PFSK-1 (cell line): ENCODE measurements around the gene ZAP70.

Experiments used
- POLR2AphosphoS5 ChIP-seq: IDR thresholded peaks from 2 replicates; pipeline ENCODE4 v1.6.1; 2012; ENCODE audit warnings: low read depth, mild to moderate bottlenecking, control low read depth, low read length, moderate library complexity
- SIN3A ChIP-seq: IDR thresholded peaks from 2 replicates; pipeline ENCODE4 v1.6.1; 2012; ENCODE audit warnings: mild to moderate bottlenecking, low read length, moderate library complexity, borderline replicate concordance; ENCODE audit not compliant: insufficient read depth
- TAF1 ChIP-seq: IDR thresholded peaks from 2 replicates; pipeline ENCODE4 v1.6.1; 2012; ENCODE audit warnings: low read length, control low read depth, borderline replicate concordance; ENCODE audit not compliant: insufficient read depth
- TF ChIP-seq, protein P1 (sequence below), 2 experiments: IDR thresholded peaks; 2 replicates each; pipeline versions ENCODE4 v1.6.1 to v1.8.0; 2011 to 2012; ENCODE audit warnings: low read depth in 2 of 2, low read length in 2 of 2, control low read depth in 1 of 2, inconsistent platforms in 1 of 2, mild to moderate bottlenecking in 1 of 2, moderate library complexity in 1 of 2; ENCODE audit not compliant: insufficient read depth in 1 of 2

DNA sequence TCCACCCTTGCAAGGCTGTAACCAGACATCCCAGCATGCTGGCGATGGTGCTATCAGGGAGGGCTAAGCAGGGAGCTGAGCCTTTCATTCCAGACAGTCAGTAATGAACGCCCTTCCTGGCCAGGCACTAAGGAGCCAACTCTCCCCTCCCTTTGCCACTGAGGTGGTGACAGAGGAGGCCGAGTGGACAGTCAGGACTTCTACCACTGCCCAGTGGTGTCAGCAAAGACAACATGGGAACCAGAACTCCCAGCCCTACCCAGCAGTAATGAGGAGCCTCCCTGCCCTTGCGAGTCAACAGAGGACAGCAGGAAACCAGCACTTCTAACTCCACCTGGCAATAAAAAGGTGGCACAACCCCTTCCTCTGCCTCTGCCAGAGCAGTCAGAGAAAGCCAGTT is 68.6 kb downstream of the ZAP70 start:
- TF ChIP-seq POLR2AphosphoS5 (no peak), SIN3A (no peak), TAF1 (no peak)
- TF ChIP-seq, protein P1, sequence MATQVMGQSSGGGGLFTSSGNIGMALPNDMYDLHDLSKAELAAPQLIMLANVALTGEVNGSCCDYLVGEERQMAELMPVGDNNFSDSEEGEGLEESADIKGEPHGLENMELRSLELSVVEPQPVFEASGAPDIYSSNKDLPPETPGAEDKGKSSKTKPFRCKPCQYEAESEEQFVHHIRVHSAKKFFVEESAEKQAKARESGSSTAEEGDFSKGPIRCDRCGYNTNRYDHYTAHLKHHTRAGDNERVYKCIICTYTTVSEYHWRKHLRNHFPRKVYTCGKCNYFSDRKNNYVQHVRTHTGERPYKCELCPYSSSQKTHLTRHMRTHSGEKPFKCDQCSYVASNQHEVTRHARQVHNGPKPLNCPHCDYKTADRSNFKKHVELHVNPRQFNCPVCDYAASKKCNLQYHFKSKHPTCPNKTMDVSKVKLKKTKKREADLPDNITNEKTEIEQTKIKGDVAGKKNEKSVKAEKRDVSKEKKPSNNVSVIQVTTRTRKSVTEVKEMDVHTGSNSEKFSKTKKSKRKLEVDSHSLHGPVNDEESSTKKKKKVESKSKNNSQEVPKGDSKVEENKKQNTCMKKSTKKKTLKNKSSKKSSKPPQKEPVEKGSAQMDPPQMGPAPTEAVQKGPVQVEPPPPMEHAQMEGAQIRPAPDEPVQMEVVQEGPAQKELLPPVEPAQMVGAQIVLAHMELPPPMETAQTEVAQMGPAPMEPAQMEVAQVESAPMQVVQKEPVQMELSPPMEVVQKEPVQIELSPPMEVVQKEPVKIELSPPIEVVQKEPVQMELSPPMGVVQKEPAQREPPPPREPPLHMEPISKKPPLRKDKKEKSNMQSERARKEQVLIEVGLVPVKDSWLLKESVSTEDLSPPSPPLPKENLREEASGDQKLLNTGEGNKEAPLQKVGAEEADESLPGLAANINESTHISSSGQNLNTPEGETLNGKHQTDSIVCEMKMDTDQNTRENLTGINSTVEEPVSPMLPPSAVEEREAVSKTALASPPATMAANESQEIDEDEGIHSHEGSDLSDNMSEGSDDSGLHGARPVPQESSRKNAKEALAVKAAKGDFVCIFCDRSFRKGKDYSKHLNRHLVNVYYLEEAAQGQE (IDR thresholded peaks at IDR 0.05; ENCODE audit: insufficient read depth in 1 of 2, low read depth in 2 of 2, low read length in 2 of 2), result no peak
